Esophagus muscularis mucosa (tissue), 4 donors: ENCODE results near the gene ATP5PB. TPM values are rescaled to one million over a fixed set of nuclear protein-coding genes. Genes with fewer than 3 reads are reported as not detected.

ENCODE experiments used
- DNase-seq: peaks from one replicate; pipeline ENCODE4 v3.0.0-alpha.2; 2017; ENCODE audit errors: extremely low spot score
- H3K27ac ChIP-seq, 4 donors: fragments of 200-600 bp; sonication (generic); replicated peaks in 1 of 4; 1 replicate in 3 of 4; 2 replicates in 1 of 4; pipeline ENCODE4 v1.5.1; 2016 to 2019; ENCODE audit warnings: mild to moderate bottlenecking in 1 of 4
- H3K27me3 ChIP-seq, 4 donors: fragments of 200-600 bp; sonication (generic); one replicate each; pipeline versions ENCODE4 v1.5.1 to v1.6.0; 2016 to 2019
- H3K36me3 ChIP-seq, 4 donors: fragments of 200-600 bp; sonication (generic); one replicate each; pipeline ENCODE4 v1.5.1; 2016 to 2019
- H3K4me1 ChIP-seq, 4 donors: fragments of 200-600 bp; sonication (generic); one replicate each; pipeline ENCODE4 v1.5.1; 2016 to 2019
- H3K4me3 ChIP-seq, 4 donors: fragments of 200-600 bp; sonication (generic); 1 replicate in 2 of 4; 2 replicates in 2 of 4; pipeline ENCODE4 v1.5.1; 2016 to 2019; ENCODE audit warnings: mild to moderate bottlenecking in 4 of 4, moderate library complexity in 1 of 4
- H3K9me3 ChIP-seq, 4 donors: fragments of 200-600 bp; sonication (generic); 1 replicate in 3 of 4; 2 replicates in 1 of 4; pipeline ENCODE4 v1.5.1; 2016 to 2019
- EP300 ChIP-seq: sonication (generic); formaldehyde crosslinking; IDR thresholded peaks from one replicate; pipeline ENCODE4 v1.6.1; 2017; ENCODE audit warnings: antibody characterized with exemption
- POLR2A ChIP-seq: fragments of 450-650 bp; IDR thresholded peaks from one replicate; pipeline ENCODE4 v1.6.1; 2017; ENCODE audit warnings: antibody characterized with exemption, moderate library complexity, mild to moderate bottlenecking, low read depth
- POLR2AphosphoS5 ChIP-seq, 2 donors: sonication (generic); formaldehyde crosslinking; IDR thresholded peaks; one replicate each; pipeline ENCODE4 v1.6.1; 2017; ENCODE audit warnings: antibody characterized with exemption in 2 of 2
- WGBS: methylation state at CpG from one replicate; pipeline ENCODE4 v1.1.5; 2018; 5-methylcytosine and 5-hydroxymethylcytosine counted together
- intact Hi-C: fragments of 100-400 bp; cut with DNase I; formaldehyde crosslinking; loops from one replicate; pipeline ENCODE4 v1.15.1; 2023
- total RNA-seq, 4 donors: library from RNA; depleted of rRNA; stranded (reverse); fragments of >200 nt; gene quantifications; one replicate each; pipeline versions ENCODE4 v1.1.0 to v1.2.1, GENCODE V29; 2016
- TF ChIP-seq, protein P1 (sequence below), 3 experiments: fragments of 200-600 bp in 2 of 3; fragments of 450-650 bp in 1 of 3; sonication (generic) in 2 of 3; IDR thresholded peaks; one replicate each; pipeline ENCODE4 v1.5.1; 2017 to 2019; ENCODE audit warnings: antibody characterized with exemption in 3 of 3, mild to moderate bottlenecking in 2 of 3, moderate library complexity in 1 of 3

The ATP5PB gene
- total RNA-seq, 4 donors from 2014 or later, result 177 to 203 (median 192) TPM

DNA sequence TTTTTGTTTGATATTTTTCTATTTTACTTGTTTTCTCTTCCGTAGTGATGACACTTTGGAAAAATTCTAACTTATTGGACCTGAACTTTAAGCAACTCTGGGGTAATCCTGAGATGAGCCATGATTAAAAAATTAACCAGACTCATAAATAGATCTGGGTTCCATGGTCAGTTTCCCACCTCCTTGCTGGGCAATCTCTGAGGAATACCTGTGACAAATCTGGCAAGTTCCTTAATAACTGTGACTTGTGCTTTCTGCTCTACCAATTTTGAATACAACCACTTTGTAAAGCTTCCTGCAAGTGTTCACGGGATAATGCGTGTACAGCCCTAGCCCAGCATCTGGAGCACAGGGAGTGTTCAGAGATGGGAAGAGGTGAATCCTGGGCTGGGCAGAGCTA is 25.0 kb upstream of the ATP5PB start:
- intact Hi-C loops, result no loop called here
- Histone ChIP-seq H3K27me3 (no peaks in the 10 kb centered on the region), H3K9me3 (no peaks in the 10 kb centered on the region), H3K4me3 (no peak overlapping the region), H3K27ac (no peak overlapping the region), H3K4me1 (no peaks in the 10 kb centered on the region), H3K36me3 (peaks cover 3 to 10% (median 6%) of the 10 kb centered on the region in 4 donors)
- no peak for DNase-seq
- TF ChIP-seq EP300, result no peak
- TF ChIP-seq, protein P1, sequence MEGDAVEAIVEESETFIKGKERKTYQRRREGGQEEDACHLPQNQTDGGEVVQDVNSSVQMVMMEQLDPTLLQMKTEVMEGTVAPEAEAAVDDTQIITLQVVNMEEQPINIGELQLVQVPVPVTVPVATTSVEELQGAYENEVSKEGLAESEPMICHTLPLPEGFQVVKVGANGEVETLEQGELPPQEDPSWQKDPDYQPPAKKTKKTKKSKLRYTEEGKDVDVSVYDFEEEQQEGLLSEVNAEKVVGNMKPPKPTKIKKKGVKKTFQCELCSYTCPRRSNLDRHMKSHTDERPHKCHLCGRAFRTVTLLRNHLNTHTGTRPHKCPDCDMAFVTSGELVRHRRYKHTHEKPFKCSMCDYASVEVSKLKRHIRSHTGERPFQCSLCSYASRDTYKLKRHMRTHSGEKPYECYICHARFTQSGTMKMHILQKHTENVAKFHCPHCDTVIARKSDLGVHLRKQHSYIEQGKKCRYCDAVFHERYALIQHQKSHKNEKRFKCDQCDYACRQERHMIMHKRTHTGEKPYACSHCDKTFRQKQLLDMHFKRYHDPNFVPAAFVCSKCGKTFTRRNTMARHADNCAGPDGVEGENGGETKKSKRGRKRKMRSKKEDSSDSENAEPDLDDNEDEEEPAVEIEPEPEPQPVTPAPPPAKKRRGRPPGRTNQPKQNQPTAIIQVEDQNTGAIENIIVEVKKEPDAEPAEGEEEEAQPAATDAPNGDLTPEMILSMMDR (IDR thresholded peaks at IDR 0.05), result no peak
- TF ChIP-seq POLR2AphosphoS5 (IDR thresholded peaks at IDR 0.05), result no peak
- no peak for TF ChIP-seq POLR2A
- 93% methylated on average over 3 of the region's 3 CpGs for WGBS

DNA sequence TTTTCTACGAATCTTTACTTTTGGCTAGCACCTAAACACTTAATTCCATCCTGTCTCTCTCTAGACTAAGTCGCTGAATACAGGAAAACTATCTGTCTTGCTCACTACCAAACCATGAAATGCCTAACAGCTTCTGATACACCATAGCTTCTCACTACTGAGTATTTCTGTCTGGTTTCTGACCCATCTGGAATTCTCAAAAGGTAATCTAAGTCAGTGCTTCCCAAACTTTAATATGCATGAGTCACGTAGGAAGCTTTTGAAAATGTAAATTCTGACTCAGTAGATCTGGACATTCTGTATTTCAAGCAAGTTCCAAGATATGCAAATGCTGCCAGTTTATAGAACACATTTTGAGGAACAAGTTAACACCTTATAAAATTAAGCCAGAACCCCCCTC is 12.5 kb upstream of the ATP5PB start:
- DNase-seq, result no peak
- Histone ChIP-seq H3K27ac (no peak overlapping the region), H3K36me3 (peaks cover 39 to 47% (median 44%) of the 10 kb centered on the region in 4 donors), H3K27me3 (no peaks in the 10 kb centered on the region), H3K4me1 (no peaks in the 10 kb centered on the region), H3K4me3 (no peak overlapping the region), H3K9me3 (no peaks in the 10 kb centered on the region)
- WGBS, result 67% methylated on average over 3 of the region's 3 CpGs
- intact Hi-C loops, result no loop called here
- no peak for TF ChIP-seq POLR2A
- TF ChIP-seq EP300, result no peak
- TF ChIP-seq, protein P1 (IDR thresholded peaks at IDR 0.05), result no peak
- no peak for TF ChIP-seq POLR2AphosphoS5 (IDR thresholded peaks at IDR 0.05)

DNA sequence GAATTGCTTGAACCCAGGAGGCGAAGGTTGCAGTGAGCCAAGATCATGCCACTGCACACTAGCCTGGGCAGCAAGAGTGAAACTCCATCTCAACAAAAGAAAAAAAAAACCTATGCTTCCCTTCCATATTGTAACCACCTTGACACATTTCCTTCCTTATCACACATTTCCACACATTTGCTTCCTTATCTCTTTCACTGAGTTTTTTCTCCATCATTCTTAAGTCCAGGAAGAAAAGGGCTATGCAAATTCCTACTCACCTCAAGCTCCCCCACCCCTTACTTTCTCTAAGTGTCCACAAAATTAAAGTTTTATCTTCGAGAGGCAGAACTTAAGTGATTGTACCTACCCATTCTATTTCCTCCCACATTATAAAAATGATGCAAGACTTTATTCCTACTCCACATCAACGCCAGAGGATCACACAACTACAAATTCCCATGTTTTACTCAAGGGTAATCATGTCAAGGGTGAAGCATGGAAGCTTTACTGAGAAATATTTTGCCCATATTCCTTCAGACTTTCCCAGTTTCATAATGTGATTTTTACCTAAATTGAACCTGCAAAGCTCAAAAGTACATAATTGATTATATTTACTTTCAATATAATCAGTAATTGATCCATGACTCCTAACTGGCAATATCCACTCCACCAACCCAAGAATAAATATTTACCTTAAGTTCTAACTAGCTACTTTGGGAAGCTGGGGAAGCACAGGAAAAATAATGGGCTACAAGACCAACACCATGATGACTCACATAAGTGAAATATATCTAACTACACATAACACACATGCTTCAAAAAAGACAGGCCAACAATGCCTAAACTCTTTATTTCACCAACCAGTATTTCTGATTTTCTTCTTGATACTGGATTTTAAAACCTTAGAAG is 9.6 kb upstream of the ATP5PB start:
- intact Hi-C loops, result no loop called here
- no peak overlapping the region for H3K27ac ChIP-seq
- no peak for DNase-seq
- TF ChIP-seq POLR2AphosphoS5 (IDR thresholded peaks at IDR 0.05) (no peak), EP300 (no peak), POLR2A (no peak)
- TF ChIP-seq, protein P1 (IDR thresholded peaks at IDR 0.05), result no peak
- H3K27me3 ChIP-seq, result no peaks in the 10 kb centered on the region
- no peak overlapping the region for H3K4me3 ChIP-seq
- no peaks in the 10 kb centered on the region for H3K9me3 ChIP-seq
- H3K4me1 ChIP-seq, result no peaks in the 10 kb centered on the region
- whole genome bisulfite sequencing, result 95% methylated on average over 3 of the region's 3 CpGs
- peaks cover 57 to 77% (median 72%) of the 10 kb centered on the region in 4 donors for H3K36me3 ChIP-seq

DNA sequence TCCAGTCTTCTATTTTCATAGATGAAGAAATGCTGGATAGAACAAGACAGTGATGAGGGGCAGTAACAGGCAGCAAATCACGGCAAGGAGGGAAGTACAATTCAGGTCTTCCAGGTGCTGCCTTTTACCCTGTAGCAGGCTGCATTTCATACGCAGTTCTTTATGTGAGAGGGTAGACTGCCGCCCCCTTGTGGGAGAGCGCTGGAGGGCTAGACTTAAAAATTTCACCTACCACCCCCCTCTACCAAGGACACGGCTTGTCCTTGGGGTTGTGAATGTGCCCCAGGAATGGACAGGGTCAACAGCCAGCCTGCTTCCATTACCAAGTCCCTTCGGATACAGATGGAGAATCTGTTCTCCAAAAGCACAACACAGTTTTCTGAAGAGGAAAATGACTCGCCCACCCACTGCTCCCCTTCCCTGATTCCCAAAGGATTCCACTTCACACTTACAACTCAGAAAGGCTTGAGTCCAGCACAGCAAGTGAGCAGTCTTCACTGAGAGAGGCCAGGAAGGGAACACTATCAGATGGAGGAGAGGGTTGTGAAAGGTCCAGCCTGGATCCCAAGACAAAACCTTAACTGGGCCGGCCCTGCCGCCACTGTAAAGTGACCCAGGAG is 7.6 kb upstream of the ATP5PB start:
- intact Hi-C loops, result no loop called here
- Histone ChIP-seq H3K9me3 (no peaks in the 10 kb centered on the region), H3K27ac (no peak overlapping the region), H3K27me3 (no peaks in the 10 kb centered on the region), H3K4me1 (peaks cover 0 to 3% (median 0%) of the 10 kb centered on the region in 4 donors), H3K36me3 (peaks cover 63 to 97% (median 90%) of the 10 kb centered on the region in 4 donors), H3K4me3 (no peak overlapping the region)
- 57% methylated on average over 5 of the region's 9 CpGs for WGBS
- TF ChIP-seq POLR2A, result no peak
- no peak for TF ChIP-seq EP300
- TF ChIP-seq, protein P1 (IDR thresholded peaks at IDR 0.05), result peak in 2 of 3 experiments; percentile 8 to 40
- no peak for TF ChIP-seq POLR2AphosphoS5 (IDR thresholded peaks at IDR 0.05)
- DNase-seq, result peak; percentile 68
